Hair follicular keratinocyte (primary cell): ENCODE results near the gene HTATIP2. TPM values are rescaled to one million over a fixed set of nuclear protein-coding genes. Genes with fewer than 3 reads are reported as not detected.

Experiments used
- total RNA-seq: library from RNA; depleted of rRNA; stranded (reverse); fragments of >200 nt; gene quantifications from 2 replicates; pipeline ENCODE4 v1.2.3, GENCODE V29; 2015

HTATIP2 gene
- 44.6 and 53.0 TPM in 2 replicates for total RNA-seq

DNA sequence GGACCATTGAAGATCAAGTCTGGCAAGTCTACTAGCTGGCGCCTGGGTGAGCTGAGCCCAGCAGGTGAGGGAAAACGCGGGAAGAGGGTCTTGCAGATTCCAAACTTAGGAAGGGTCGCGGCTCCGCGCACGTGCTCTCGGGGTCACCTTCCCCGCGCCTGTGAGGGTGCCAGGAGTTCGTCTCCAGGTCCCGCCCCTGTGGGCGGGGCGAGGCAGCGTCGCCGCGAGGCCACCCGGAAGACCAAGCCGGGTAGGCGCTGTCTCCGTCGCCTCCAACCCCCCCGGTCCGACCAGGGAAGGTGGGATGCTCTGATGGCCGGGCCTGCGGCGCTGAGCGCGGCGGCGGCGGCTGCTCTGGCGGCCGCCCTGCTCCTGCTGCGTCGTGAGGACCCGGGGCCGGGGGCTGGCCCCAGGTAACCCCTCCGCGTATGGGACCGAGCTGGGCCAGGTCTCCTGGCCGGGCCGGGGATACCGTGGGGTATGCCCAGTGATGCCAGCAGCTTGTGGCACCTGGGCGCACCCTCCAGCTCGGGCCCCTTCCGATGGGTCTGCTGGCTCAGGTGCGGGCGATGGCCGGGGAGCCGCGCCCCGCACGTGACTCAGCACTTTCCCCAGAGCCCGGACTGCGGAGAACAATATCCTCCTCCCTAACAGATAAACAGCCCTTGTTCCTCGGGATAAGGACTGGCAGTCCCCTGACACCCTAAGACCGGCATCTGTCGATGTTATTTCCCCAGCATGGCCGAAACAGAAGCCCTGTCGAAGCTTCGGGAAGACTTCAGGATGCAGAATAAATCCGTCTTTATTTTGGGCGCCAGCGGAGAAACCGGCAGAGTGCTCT lies at the start of gene HTATIP2:
Gene HTATIP2, plus strand, starts transcription at position 215 of the 841 bp plus-strand sequence. Its CDS starts 524 bp downstream, at position 739.

DNA sequence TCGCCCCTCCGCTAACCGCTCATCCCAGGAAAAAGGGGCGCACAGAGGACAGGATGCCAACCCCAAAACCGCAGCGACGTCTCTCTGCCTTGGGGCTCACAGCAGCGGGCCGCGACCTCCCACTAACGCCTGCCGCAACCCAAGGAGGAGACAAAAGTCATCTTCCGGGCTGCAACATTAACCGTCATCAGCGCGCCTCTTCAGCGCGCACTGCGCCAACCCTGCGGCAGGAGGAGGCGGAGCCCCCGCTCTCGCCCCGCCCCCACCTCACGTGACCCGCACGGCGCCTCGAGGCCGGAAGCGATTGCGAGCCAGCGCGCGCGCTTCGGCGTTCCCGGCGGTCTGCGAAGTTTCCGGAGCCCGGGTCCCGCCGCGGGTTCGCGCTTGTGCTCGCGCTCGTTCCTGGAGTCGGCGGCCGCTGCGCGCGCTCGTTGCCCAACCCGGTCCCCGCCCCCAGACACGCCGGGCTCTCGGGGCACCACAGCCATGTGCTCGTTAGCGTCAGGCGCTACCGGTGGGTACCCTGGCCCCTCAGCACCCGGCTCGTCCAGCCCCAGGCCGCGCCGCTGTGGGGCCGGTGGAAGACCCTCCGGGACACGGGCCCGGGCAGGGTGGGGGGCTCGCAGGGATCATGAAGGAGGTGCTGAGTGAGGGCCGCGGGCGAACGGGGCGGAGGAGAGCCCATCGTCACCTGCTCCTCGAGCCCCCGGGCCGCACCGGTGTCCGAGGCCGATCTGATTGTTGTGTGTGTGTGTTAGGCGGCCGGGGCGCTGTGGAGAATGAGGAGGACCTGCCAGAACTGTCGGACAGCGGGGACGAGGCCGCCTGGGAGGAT lies 24.0 kb downstream of the HTATIP2 start, which contains the start of gene PRMT3:
Gene PRMT3, plus strand, starts transcription at position 456 of the 835 bp plus-strand sequence. Its CDS starts 31 bp downstream, at position 487.

Other genes starting within 250 kb of the HTATIP2 start
- gene DBX1, start 203.2 kb upstream of the HTATIP2 start, total RNA-seq: not detected in 2 replicates
- 26.1 and 28.0 TPM in 2 replicates for gene PRMT3, start 24.0 kb downstream of the HTATIP2 start, total RNA-seq
- gene SLC6A5, start 235.9 kb downstream of the HTATIP2 start, total RNA-seq: not detected in 2 replicates